ENCODE results near the gene TINCR.
"Not testable (repeated sequence)": the region's sequence is repeated elsewhere in the genome, so short reads cannot be mapped to it uniquely, and the experiment has no call there.

Gene TINCR

DNA sequence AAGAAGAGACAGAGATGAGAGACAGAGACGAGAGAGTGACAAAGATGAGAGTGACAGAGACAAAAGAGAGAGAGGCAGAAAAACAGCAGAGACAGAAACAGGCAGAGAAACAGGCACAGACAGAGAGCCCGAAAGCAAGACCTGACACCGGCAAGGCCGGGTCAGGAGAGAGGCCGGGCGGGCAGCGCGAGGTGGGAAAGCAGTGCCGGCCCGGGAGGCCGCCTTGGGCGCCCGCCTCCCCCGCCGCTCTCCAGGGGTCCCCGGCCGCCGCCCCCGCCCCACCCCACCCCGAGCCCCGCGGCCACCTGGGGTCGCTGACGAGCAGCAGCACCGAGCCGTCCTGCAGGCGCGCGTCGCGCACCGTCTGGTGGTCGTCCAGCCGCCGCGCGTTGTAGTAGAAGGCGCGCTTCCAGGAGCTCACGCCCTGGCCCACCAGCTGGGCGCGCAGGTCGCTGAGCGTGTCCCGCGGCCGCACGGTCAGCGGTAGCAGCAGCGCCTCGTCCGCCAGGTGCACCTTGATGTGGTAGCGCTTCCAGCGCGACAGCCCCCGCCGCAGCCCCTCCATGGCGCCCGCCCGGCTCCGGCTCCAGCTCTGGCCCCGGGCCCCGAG, at the start of gene TINCR:
Gene TINCR, minus strand, starts transcription at position 594 of the 610 bp plus-strand sequence.
- Mint-ChIP-seq H3K4me3 (no peak within 1 kb of the TSS), H3K4me1 (no peaks in the 10 kb centered on the region), H3K27me3 (ENCODE audit: low read depth, poor library complexity) (peaks cover 9% of the 10 kb centered on the region), H3K36me3 (ENCODE audit: low read depth) (no peaks in the 10 kb centered on the region), H3K27ac (no peak within 1 kb of the TSS), H3K9me3 (peaks cover 9% of the 10 kb centered on the region)
- TF ChIP-seq, protein P1, sequence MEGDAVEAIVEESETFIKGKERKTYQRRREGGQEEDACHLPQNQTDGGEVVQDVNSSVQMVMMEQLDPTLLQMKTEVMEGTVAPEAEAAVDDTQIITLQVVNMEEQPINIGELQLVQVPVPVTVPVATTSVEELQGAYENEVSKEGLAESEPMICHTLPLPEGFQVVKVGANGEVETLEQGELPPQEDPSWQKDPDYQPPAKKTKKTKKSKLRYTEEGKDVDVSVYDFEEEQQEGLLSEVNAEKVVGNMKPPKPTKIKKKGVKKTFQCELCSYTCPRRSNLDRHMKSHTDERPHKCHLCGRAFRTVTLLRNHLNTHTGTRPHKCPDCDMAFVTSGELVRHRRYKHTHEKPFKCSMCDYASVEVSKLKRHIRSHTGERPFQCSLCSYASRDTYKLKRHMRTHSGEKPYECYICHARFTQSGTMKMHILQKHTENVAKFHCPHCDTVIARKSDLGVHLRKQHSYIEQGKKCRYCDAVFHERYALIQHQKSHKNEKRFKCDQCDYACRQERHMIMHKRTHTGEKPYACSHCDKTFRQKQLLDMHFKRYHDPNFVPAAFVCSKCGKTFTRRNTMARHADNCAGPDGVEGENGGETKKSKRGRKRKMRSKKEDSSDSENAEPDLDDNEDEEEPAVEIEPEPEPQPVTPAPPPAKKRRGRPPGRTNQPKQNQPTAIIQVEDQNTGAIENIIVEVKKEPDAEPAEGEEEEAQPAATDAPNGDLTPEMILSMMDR (IDR thresholded peaks at IDR 0.05): peak; percentile 26
- DNase-seq: peak; percentile 70

DNA sequence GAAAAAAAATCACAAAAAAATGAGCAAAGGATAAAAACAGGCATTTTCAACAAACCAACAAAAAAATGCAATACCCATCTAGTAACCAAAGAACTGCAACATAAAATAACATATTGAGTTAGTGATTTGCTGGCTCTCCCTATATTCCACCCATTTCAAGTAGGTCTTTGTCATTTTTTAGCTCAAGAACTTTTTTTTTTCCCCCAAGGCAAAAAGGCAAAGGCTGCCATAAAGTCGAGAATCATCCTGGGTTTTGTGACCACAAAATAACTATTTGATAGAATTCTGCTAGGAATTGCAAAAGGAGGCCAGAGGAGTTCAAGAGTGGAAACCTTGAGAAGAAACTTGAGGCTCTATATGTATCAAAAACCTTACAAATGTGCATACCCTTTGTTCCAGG, 49.3 kb upstream of the TINCR start:
- Mint-ChIP-seq H3K4me1 (peaks cover 18% of the 10 kb centered on the region), H3K27me3 (ENCODE audit: low read depth, poor library complexity) (peaks cover 3% of the 10 kb centered on the region), H3K36me3 (ENCODE audit: low read depth) (peaks cover 78% of the 10 kb centered on the region), H3K9me3 (no peaks in the 10 kb centered on the region), H3K4me3 (no peak overlapping the region), H3K27ac (no peak overlapping the region)
- TF ChIP-seq, protein P1 (IDR thresholded peaks at IDR 0.05): no peak
- no peak for DNase-seq

DNA sequence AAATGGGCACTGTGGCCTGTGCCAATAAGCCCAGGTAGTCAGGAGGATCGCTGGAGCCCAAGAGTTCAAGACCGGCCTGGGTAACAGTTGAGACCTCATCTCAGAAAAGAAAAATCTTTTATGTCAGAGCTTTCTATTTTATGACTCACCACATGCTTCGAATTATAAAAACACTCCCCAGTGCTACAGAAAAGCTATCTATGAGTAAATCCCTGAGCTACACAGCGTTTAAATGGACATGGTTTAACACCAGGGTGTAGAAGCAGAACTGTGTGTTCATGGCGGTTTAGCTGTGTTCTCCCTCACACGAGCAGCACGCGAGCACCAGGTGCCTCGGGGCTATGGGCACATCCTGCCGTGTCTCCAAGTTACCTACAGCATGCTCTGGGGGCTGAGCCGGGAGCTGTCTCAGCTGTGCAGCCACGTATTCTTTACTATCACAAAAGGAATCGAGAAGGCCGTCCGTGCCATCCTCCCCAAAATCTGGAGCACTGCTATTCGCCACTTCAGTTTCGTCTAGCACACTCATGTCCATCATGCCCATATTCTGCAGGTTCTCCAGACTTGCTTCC, 48.1 kb upstream of the TINCR start:
- Mint-ChIP-seq H3K27me3 (ENCODE audit: low read depth, poor library complexity) (no peaks in the 10 kb centered on the region), H3K27ac (no peak overlapping the region), H3K4me1 (peaks cover 14% of the 10 kb centered on the region), H3K36me3 (ENCODE audit: low read depth) (peaks cover 78% of the 10 kb centered on the region), H3K9me3 (no peaks in the 10 kb centered on the region), H3K4me3 (no peak overlapping the region)
- TF ChIP-seq, protein P1 (IDR thresholded peaks at IDR 0.05): no peak
- DNase-seq: no peak

DNA sequence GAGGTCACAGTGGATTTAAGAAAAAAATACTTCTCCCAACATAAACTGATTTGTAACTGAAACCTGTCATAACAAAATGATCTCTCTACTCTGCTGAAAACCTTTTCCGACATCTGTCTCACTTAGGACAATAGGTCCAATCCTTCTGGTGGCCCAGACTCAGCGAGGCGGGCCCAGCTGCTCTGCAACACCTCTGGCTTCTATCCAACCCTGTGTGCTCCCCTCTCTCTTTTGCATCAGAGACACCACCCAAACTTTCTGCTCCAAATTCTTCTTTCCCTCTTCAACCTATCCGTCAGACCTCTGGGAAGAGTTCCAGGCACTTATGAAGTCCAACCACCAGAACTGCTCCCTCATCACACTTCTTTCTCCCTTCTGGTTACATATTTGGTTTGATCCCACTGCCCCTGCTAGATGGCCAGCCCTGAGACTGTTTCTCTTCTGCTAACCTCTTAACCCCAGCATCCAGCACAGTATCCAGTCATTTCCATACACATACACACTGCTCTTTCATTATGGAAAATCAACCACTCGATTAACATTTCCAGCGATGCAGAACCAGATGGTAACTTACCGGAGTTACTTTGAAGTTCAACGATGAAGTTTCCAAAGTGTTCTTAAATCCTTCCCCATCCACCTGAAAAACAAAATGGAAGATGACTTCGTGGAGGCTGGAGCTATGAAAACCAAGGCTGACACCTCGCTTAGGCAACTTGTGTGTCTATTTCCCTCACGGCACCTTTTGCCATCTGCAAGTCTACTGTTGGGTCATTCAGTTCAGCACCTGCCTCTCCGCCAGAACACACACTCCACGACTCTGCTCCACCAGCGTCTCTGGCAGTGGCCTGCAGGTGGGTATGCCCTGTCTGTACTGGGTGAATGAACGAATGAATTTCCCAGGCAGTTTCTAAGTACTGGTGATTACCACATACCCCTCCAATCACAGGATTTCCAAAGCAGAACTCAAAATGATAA, 45.4 kb upstream of the TINCR start:
- Mint-ChIP-seq H3K27ac (peak overlapping the region; percentile 5), H3K4me1 (peaks cover 5% of the 10 kb centered on the region), H3K36me3 (ENCODE audit: low read depth) (peaks cover 85% of the 10 kb centered on the region), H3K27me3 (ENCODE audit: low read depth, poor library complexity) (no peaks in the 10 kb centered on the region), H3K4me3 (no peak overlapping the region), H3K9me3 (no peaks in the 10 kb centered on the region)
- no peak for DNase-seq
- TF ChIP-seq, protein P1 (IDR thresholded peaks at IDR 0.05): no peak

DNA sequence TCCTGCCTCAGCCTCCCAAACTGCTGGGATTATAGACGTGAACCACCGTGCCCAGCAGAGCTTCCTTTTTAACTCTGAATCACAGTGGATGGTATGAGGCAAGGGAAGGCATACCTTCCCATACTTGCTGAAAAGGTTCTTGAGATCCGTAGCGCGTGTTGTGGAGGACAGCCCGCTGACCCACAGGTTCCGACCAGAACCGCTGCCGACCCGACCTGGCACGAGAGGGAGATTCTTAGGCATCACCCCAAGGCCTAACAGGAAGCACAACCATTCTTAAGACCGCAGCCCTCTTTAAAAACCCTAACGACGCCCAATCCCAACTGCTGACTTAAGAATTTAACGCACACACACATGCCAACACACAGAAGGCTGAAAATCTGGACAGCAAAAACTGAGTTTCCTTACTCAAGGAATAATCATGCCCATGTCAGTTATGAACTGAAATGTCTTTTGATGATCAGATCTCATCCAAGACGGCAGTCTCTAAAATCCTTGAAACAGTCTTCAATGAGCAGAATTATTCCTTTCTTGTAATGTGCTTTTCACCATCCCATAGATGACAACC, 42.2 kb upstream of the TINCR start:
- no peaks in the 10 kb centered on the region for H3K9me3 Mint-ChIP-seq
- TF ChIP-seq, protein P1 (IDR thresholded peaks at IDR 0.05): no peak
- peaks cover 14% of the 10 kb centered on the region for H3K4me1 Mint-ChIP-seq
- no peaks in the 10 kb centered on the region for H3K27me3 Mint-ChIP-seq (ENCODE audit: low read depth, poor library complexity)
- no peak for DNase-seq
- H3K4me3 Mint-ChIP-seq: no peak overlapping the region
- peaks cover 84% of the 10 kb centered on the region for H3K36me3 Mint-ChIP-seq (ENCODE audit: low read depth)
- no peak overlapping the region for H3K27ac Mint-ChIP-seq

DNA sequence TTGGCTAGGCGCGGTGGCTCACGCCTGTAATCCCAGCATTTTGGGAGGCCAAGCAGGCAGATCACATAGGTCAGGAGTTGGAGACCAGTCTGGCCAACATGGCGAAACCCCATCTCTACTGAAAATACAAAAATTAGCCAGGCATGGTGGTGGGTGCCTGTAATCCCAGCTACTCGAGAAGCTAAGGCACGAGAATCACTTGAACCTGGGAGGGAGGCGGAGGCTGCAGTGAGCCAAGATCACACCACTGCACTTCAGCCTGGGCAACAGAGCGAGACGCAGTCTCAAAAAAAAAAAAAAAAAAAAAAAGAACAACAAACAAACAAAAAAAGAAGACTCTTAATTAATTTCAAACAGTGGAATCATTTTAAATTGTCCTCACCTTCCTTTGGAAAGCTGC, 41.0 kb upstream of the TINCR start:
- H3K36me3 Mint-ChIP-seq (ENCODE audit: low read depth): peaks cover 84% of the 10 kb centered on the region
- not testable (repeated sequence) for DNase-seq; H3K9me3 Mint-ChIP-seq; H3K4me3 Mint-ChIP-seq; H3K27ac Mint-ChIP-seq; H3K27me3 Mint-ChIP-seq (ENCODE audit: low read depth, poor library complexity)
- peaks cover 21% of the 10 kb centered on the region for H3K4me1 Mint-ChIP-seq

All from nephron progenitor cell (in vitro differentiated cells).